ENCODE measurements around the gene ATAT1. TPM values are rescaled to one million over a fixed set of nuclear protein-coding genes. Genes with fewer than 3 reads are reported as not detected.

Gene ATAT1
- total and polyA plus RNA-seq, 2 of the 13 experiments (the other 11 are each of a cell fraction or from before 2014, with no cell fraction given) = 9.2 to 23.6 TPM

- no peak overlapping the region for H3K4me3 ChIP-seq (replicated peaks in 1 of 3; ENCODE audit: insufficient read depth in 1 of 3, low read depth in 2 of 3, low read length in 3 of 3)
- H2AFZ ChIP-seq (ENCODE audit: low read length) = no peak overlapping the region
- H3K27ac ChIP-seq (ENCODE audit: extremely low read length, insufficient read depth, low read length) = peak overlapping the region; percentile 31
- DNase-seq (ENCODE audit: low spot score) = no peak
- no peak for FAIRE-seq
- no peaks in the 10 kb centered on the region for H4K20me1 ChIP-seq (ENCODE audit: insufficient read depth, low read length)
- intact Hi-C loops (cut with micrococcal nuclease; ENCODE audit: unreplicated experiment) (no loop called here), in situ Hi-C loops (cut with HindIII; ENCODE audit: extremely low pct_ligation_motif_present, low pct_unique_long_range_greater_than_20kb) (no loop called here)
- no peaks in the 10 kb centered on the region; a peak in 1 of 5 replicates for H3K27me3 ChIP-seq (ENCODE audit: control insufficient read depth in 1 of 2, insufficient read depth in 2 of 2, low read length in 2 of 2)
- no TSS peak for BruUV-seq (replicated peaks)
- TF ChIP-seq NBN (conservative IDR thresholded peaks at IDR 0.05) (no peak), ZNF740 (CRISPR knock-in tag; IDR thresholded peaks at IDR 0.05) (no peak)
- ATAC-seq = no peak
- ChIA-PET CTCF (ENCODE audit: low intra/inter-chr PET ratio, low total read pairs) (no interaction called here), POLR2A (interaction anchor here (1.1 to 2.5 kb wide), 3 partner anchors 12 to 74 kb away, joined by 3 to 13 read pairs (median 3); partner anchors contain the start of gene MDC1)
- no peak overlapping the region for H3K9ac ChIP-seq (ENCODE audit: insufficient read depth, low read depth, low read length)
- WGBS (ENCODE audit: low lambda C conversion rate) = 90% methylated on average over 2 of the region's 2 CpGs
- no peak overlapping the region for H3K4me2 ChIP-seq (ENCODE audit: low read depth, low read length)
- peaks cover 13% of the 10 kb centered on the region for H3K79me2 ChIP-seq (ENCODE audit: insufficient read depth, low read length)
- peaks cover 14 to 50% of the 10 kb centered on the region in 2 experiments; a peak in 4 of 5 replicates for H3K36me3 ChIP-seq (replicated peaks in 1 of 2; ENCODE audit: control insufficient read depth in 1 of 2, insufficient read depth in 2 of 2, low read length in 2 of 2)
- H3K4me1 ChIP-seq (ENCODE audit: insufficient read depth, low read length) = peaks cover 45% of the 10 kb centered on the region
- H3K9me3 ChIP-seq (ENCODE audit: low read length) = no peaks in the 10 kb centered on the region
Measured at GRCh38 chr6:30643656-30644055, 17.0 kb downstream of the ATAT1 start.

GRCh38 chr6:30644769-30645168 is 18.1 kb downstream of the ATAT1 start:
- Histone ChIP-seq H3K27ac (ENCODE audit: extremely low read length, insufficient read depth, low read length) (no peak overlapping the region), H3K4me3 (replicated peaks in 1 of 3; ENCODE audit: insufficient read depth in 1 of 3, low read depth in 2 of 3, low read length in 3 of 3) (no peak overlapping the region), H3K4me1 (ENCODE audit: insufficient read depth, low read length) (peaks cover 48% of the 10 kb centered on the region), H3K36me3 (replicated peaks in 1 of 2; ENCODE audit: control insufficient read depth in 1 of 2, insufficient read depth in 2 of 2, low read length in 2 of 2) (peaks cover 14 to 51% of the 10 kb centered on the region in 2 experiments; a peak in 4 of 5 replicates), H3K9ac (ENCODE audit: insufficient read depth, low read depth, low read length) (no peak overlapping the region), H4K20me1 (ENCODE audit: insufficient read depth, low read length) (no peaks in the 10 kb centered on the region), H3K9me3 (ENCODE audit: low read length) (no peaks in the 10 kb centered on the region), H3K79me2 (ENCODE audit: insufficient read depth, low read length) (peaks cover 19% of the 10 kb centered on the region), H3K4me2 (ENCODE audit: low read depth, low read length) (no peak overlapping the region), H2AFZ (ENCODE audit: low read length) (no peak overlapping the region), H3K27me3 (ENCODE audit: control insufficient read depth in 1 of 2, insufficient read depth in 2 of 2, low read length in 2 of 2) (no peaks in the 10 kb centered on the region; a peak in 1 of 5 replicates)
- in situ Hi-C loops (cut with HindIII; ENCODE audit: extremely low pct_ligation_motif_present, low pct_unique_long_range_greater_than_20kb) = no loop called here
- no peak for FAIRE-seq
- ATAC-seq = no peak
- ChIA-PET CTCF (ENCODE audit: low intra/inter-chr PET ratio, low total read pairs) (no interaction called here), POLR2A (interaction anchor here (0.7 to 2.5 kb wide), 5 partner anchors 11 to 72 kb away, joined by 3 to 13 read pairs (median 3); partner anchors contain the start of gene MDC1)
- WGBS (ENCODE audit: low lambda C conversion rate) = 95% methylated on average over 5 of the region's 5 CpGs
- intact Hi-C loops (cut with micrococcal nuclease; ENCODE audit: unreplicated experiment) = no loop called here
- DNase-seq (ENCODE audit: low spot score) = no peak
- BruUV-seq (replicated peaks) = no TSS peak
- TF ChIP-seq KLF12 (CRISPR knock-in tag; IDR thresholded peaks at IDR 0.05; ENCODE audit: borderline replicate concordance) (no peak), ZNF234 (CRISPR knock-in tag; conservative IDR thresholded peaks at IDR 0.05) (no peak), DR1 (CRISPR knock-in tag; IDR thresholded peaks at IDR 0.05) (no peak), ZNF160 (CRISPR knock-in tag; IDR thresholded peaks at IDR 0.05) (no peak), NR1H2 (CRISPR knock-in tag; IDR thresholded peaks at IDR 0.05; ENCODE audit: borderline replicate concordance, low read depth) (no peak), ZNF740 (CRISPR knock-in tag; IDR thresholded peaks at IDR 0.05) (no peak), BCLAF1 (IDR thresholded peaks at IDR 0.05) (no peak), ZBTB14 (CRISPR knock-in tag; IDR thresholded peaks at IDR 0.05) (no peak), HMG20A (CRISPR knock-in tag; IDR thresholded peaks at IDR 0.05; ENCODE audit: borderline replicate concordance) (no peak), PREB (CRISPR knock-in tag; IDR thresholded peaks at IDR 0.05) (no peak), FOXK2 (IDR thresholded peaks at IDR 0.05) (no peak)
